HepG2 (cell line): Measurements from ENCODE around the gene JOSD1. TPM values are rescaled to one million over a fixed set of nuclear protein-coding genes. Genes with fewer than 3 reads are reported as not detected.

Experiments
- ATAC-seq: fragments of 200-7000 bp; cut with Tn5 transposase; 3 replicates; pipeline ENCODE4 v1.9.1; 2020; ENCODE audit warnings: mild to moderate bottlenecking, moderate library complexity
- BruUV-seq: library from RNA; stranded (reverse); fragments of 400-500 nt; replicated peaks from 2 replicates; lab custom pipeline; 2021; lab: Mats Ljungman, UMichigan
- CTCF ChIA-PET: fragments of 300-600 bp; formaldehyde crosslinking; extraction: SDS; loops from one replicate; lab custom pipeline; 2021; ENCODE audit warnings: low total read pairs, inconsistent platforms, low intra/inter-chr PET ratio; lab: Yijun Ruan, JAX
- POLR2A ChIA-PET: fragments of 350-600 bp; sonication (Branson Sonifier 250); formaldehyde crosslinking; loops from one replicate; lab custom pipeline; 2020; ENCODE audit warnings: antibody characterized with exemption, inconsistent platforms; lab: Yijun Ruan, JAX
- DNase-seq: peaks from one replicate; pipeline ENCODE4 v3.0.0-alpha.2; 2015; ENCODE audit warnings: low spot score
- FAIRE-seq: peaks from 3 replicates; lab custom pipeline; 2011; peaks lifted over from hg19 to GRCh38; lab: Jason Lieb, UNC
- H2AFZ ChIP-seq: one replicate; pipeline ENCODE4 v1.6.1; 2011; ENCODE audit warnings: low read length, inconsistent platforms
- H3K27ac ChIP-seq: fragments of 300-600 bp; 3 replicates; pipeline ENCODE4 v1.8.0; 2011; ENCODE audit warnings: mixed run types, mild to moderate bottlenecking, mixed read lengths, low read length, inconsistent platforms; ENCODE audit not compliant: insufficient read depth; ENCODE audit errors: extremely low read length
- H3K27me3 ChIP-seq, 2 experiments: fragments of 200-600 bp in 1 of 2; 2 replicates in 1 of 2; 3 replicates in 1 of 2; pipeline versions ENCODE4 v1.6.0 to v1.8.0; 2011; ENCODE audit warnings: low read length in 2 of 2, mild to moderate bottlenecking in 2 of 2, moderate library complexity in 2 of 2, inconsistent platforms in 1 of 2; ENCODE audit not compliant: insufficient read depth in 2 of 2, control insufficient read depth in 1 of 2
- H3K36me3 ChIP-seq, 2 experiments: fragments of 200-600 bp in 1 of 2; replicated peaks in 1 of 2; 2 replicates in 1 of 2; 3 replicates in 1 of 2; pipeline versions ENCODE4 v1.5.1 to v1.8.0; 2011; ENCODE audit warnings: low read length in 2 of 2, inconsistent platforms in 1 of 2; ENCODE audit not compliant: insufficient read depth in 2 of 2, control insufficient read depth in 1 of 2
- H3K4me1 ChIP-seq: 2 replicates; pipeline ENCODE4 v1.5.1; 2012; ENCODE audit warnings: low read length, inconsistent platforms; ENCODE audit not compliant: insufficient read depth
- H3K4me2 ChIP-seq: 2 replicates; pipeline ENCODE4 v1.6.0; 2011; ENCODE audit warnings: low read depth, low read length, inconsistent platforms
- H3K4me3 ChIP-seq, 3 experiments: fragments of 200-600 bp in 1 of 3; sonication (generic), shearing (Covaris generic) in 1 of 3; replicated peaks in 1 of 3; 2 replicates each; pipeline ENCODE4 v1.5.1; 2011 to 2016; ENCODE audit warnings: low read length in 3 of 3, inconsistent platforms in 2 of 3, low read depth in 2 of 3, mild to moderate bottlenecking in 2 of 3, control low read depth in 1 of 3, mixed read lengths in 1 of 3; ENCODE audit not compliant: insufficient read depth in 1 of 3
- H3K79me2 ChIP-seq: one replicate; pipeline ENCODE4 v1.6.1; 2011; ENCODE audit warnings: low read length, inconsistent platforms; ENCODE audit not compliant: insufficient read depth
- H3K9ac ChIP-seq: 2 replicates; pipeline ENCODE4 v1.6.0; 2011; ENCODE audit warnings: mild to moderate bottlenecking, low read depth, low read length, inconsistent platforms; ENCODE audit not compliant: insufficient read depth
- H3K9me3 ChIP-seq: 2 replicates; pipeline ENCODE4 v1.5.1; 2012; ENCODE audit warnings: mild to moderate bottlenecking, low read length
- H4K20me1 ChIP-seq: 2 replicates; pipeline ENCODE4 v1.6.0; 2011; ENCODE audit warnings: inconsistent platforms, mild to moderate bottlenecking, low read length, moderate library complexity; ENCODE audit not compliant: insufficient read depth
- GFI1 ChIP-seq: sonication (generic); formaldehyde crosslinking; IDR thresholded peaks from 2 replicates; pipeline ENCODE4 v1.5.0; 2020; ENCODE audit warnings: missing genetic modification reagents, mild to moderate bottlenecking, borderline replicate concordance
- SP5 ChIP-seq: IDR thresholded peaks from 2 replicates; pipeline ENCODE4 v1.6.1; 2016; ENCODE audit warnings: low read depth, borderline replicate concordance
- TBX2 ChIP-seq: sonication (generic); formaldehyde crosslinking; IDR thresholded peaks from 2 replicates; pipeline ENCODE4 v1.5.0; 2020; ENCODE audit warnings: missing genetic modification reagents, mild to moderate bottlenecking, borderline replicate concordance
- WGBS: methylation state at CpG from one replicate; pipeline ENCODE4 v1.1.6; 2017; ENCODE audit warnings: low lambda C conversion rate; 5-methylcytosine and 5-hydroxymethylcytosine counted together
- in situ Hi-C: cut with HindIII; loops from 2 replicates; pipeline ENCODE4 v1.10.0; 2017; ENCODE audit warnings: low pct_unique_long_range_greater_than_20kb; ENCODE audit not compliant: extremely low pct_ligation_motif_present
- intact Hi-C: fragments of 100-400 bp; cut with micrococcal nuclease; formaldehyde crosslinking; loops from one replicate; pipeline ENCODE4 v1.10.0; 2022; ENCODE audit not compliant: unreplicated experiment
- polyA plus RNA-seq, 8 experiments: library from polyadenylated mRNA; depleted of rRNA in 3 of 8; stranded (reverse) in 7 of 8; unstranded in 1 of 8; fragments of >200 nt; fragmentation: Illumina TruSeq in 4 of 8; extraction: Trizol in 4 of 8; gene quantifications; 2 replicates each; pipeline versions ENCODE4 v1.2.1 to v1.2.3, GENCODE V29; 2011 to 2016; ENCODE audit warnings: low read depth in 4 of 8, missing spikeins in 1 of 8, mixed read lengths in 1 of 8; ENCODE audit not compliant: insufficient read depth in 1 of 8
- total RNA-seq, 5 experiments: library from RNA; depleted of rRNA; stranded (reverse); fragments of >200 nt; fragmentation: Illumina TruSeq; extraction: Trizol; gene quantifications; 2 replicates each; pipeline ENCODE4 v1.2.3, GENCODE V29; 2016; ENCODE audit warnings: low read depth in 1 of 5
- TF ChIP-seq, protein P1 (sequence below): IDR thresholded peaks from 2 replicates; pipeline ENCODE4 v1.6.1; 2016; ENCODE audit warnings: low read depth, missing genetic modification reagents, missing compliant biosample characterization
- TF ChIP-seq, protein P2 (sequence below): sonication (generic); formaldehyde crosslinking; IDR thresholded peaks from 2 replicates; pipeline ENCODE4 v1.4.0; 2020; ENCODE audit warnings: missing genetic modification reagents, borderline replicate concordance
- TF ChIP-seq, protein P3 (sequence below): sonication (generic); formaldehyde crosslinking; IDR thresholded peaks from 2 replicates; pipeline ENCODE4; 2020; ENCODE audit warnings: missing genetic modification reagents, mild to moderate bottlenecking, borderline replicate concordance

JOSD1 gene
- total and polyA plus RNA-seq, 2 of the 13 experiments (the other 11 are each of a cell fraction or from before 2014, with no cell fraction given) = 31.7 to 38.4 TPM

DNA sequence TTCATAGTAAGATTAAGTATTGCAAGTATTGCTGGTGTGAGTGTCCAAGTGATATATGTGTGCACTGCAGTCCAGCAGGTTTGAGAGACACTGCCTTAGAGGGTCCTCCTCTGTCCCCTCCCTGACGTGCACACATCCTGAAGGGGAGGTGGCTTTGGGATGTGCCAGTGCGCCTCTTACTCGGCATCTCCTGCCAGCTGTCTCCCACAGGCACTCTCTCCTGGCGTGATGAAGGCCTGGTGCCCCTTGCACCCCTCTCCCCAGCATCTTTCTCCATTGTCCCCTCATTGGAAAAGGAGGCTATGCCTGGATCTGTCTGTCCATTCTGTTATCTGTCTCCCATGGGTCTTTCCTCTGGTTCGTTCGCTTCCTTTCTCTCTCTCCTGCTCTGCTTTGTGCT lies 29.2 kb upstream of the JOSD1 start (continued):
- TF ChIP-seq, protein P1, sequence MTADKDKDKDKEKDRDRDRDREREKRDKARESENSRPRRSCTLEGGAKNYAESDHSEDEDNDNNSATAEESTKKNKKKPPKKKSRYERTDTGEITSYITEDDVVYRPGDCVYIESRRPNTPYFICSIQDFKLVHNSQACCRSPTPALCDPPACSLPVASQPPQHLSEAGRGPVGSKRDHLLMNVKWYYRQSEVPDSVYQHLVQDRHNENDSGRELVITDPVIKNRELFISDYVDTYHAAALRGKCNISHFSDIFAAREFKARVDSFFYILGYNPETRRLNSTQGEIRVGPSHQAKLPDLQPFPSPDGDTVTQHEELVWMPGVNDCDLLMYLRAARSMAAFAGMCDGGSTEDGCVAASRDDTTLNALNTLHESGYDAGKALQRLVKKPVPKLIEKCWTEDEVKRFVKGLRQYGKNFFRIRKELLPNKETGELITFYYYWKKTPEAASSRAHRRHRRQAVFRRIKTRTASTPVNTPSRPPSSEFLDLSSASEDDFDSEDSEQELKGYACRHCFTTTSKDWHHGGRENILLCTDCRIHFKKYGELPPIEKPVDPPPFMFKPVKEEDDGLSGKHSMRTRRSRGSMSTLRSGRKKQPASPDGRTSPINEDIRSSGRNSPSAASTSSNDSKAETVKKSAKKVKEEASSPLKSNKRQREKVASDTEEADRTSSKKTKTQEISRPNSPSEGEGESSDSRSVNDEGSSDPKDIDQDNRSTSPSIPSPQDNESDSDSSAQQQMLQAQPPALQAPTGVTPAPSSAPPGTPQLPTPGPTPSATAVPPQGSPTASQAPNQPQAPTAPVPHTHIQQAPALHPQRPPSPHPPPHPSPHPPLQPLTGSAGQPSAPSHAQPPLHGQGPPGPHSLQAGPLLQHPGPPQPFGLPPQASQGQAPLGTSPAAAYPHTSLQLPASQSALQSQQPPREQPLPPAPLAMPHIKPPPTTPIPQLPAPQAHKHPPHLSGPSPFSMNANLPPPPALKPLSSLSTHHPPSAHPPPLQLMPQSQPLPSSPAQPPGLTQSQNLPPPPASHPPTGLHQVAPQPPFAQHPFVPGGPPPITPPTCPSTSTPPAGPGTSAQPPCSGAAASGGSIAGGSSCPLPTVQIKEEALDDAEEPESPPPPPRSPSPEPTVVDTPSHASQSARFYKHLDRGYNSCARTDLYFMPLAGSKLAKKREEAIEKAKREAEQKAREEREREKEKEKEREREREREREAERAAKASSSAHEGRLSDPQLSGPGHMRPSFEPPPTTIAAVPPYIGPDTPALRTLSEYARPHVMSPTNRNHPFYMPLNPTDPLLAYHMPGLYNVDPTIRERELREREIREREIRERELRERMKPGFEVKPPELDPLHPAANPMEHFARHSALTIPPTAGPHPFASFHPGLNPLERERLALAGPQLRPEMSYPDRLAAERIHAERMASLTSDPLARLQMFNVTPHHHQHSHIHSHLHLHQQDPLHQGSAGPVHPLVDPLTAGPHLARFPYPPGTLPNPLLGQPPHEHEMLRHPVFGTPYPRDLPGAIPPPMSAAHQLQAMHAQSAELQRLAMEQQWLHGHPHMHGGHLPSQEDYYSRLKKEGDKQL (CRISPR knock-in tag) = no peak
- TF ChIP-seq, all 625 proteins: peak for 0

GRCh38 chr22:38728871-38729796 lies 28.4 kb upstream of the JOSD1 start:
- ChIA-PET CTCF (no interaction called here), POLR2A (no interaction called here)
- BruUV-seq = no TSS peak
- intact Hi-C loops = no loop called here
- Histone ChIP-seq H3K36me3 (peaks cover 35 to 66% of the 10 kb centered on the region in 2 experiments), H3K4me3 (no peak overlapping the region), H3K4me2 (no peak overlapping the region), H3K9ac (peak overlapping the region; percentile 7; the same call in 1 of the 2 replicates), H3K79me2 (no peaks in the 10 kb centered on the region), H3K9me3 (no peaks in the 10 kb centered on the region), H3K4me1 (peaks cover 29% of the 10 kb centered on the region), H2AFZ (no peak overlapping the region), H4K20me1 (peaks cover 14% of the 10 kb centered on the region), H3K27me3 (no peaks in the 10 kb centered on the region), H3K27ac (peak overlapping the region; percentile 51)
- in situ Hi-C loops = no loop called here
- FAIRE-seq = no peak
- ATAC-seq = peak; percentile 77
- 100% methylated on average over 9 of the region's 18 CpGs for WGBS
- DNase-seq = peak; percentile 28
- TF ChIP-seq SP5 (CRISPR knock-in tag) = peak; percentile 29; the same call in 1 of the 2 replicates
- TF ChIP-seq, protein P2, sequence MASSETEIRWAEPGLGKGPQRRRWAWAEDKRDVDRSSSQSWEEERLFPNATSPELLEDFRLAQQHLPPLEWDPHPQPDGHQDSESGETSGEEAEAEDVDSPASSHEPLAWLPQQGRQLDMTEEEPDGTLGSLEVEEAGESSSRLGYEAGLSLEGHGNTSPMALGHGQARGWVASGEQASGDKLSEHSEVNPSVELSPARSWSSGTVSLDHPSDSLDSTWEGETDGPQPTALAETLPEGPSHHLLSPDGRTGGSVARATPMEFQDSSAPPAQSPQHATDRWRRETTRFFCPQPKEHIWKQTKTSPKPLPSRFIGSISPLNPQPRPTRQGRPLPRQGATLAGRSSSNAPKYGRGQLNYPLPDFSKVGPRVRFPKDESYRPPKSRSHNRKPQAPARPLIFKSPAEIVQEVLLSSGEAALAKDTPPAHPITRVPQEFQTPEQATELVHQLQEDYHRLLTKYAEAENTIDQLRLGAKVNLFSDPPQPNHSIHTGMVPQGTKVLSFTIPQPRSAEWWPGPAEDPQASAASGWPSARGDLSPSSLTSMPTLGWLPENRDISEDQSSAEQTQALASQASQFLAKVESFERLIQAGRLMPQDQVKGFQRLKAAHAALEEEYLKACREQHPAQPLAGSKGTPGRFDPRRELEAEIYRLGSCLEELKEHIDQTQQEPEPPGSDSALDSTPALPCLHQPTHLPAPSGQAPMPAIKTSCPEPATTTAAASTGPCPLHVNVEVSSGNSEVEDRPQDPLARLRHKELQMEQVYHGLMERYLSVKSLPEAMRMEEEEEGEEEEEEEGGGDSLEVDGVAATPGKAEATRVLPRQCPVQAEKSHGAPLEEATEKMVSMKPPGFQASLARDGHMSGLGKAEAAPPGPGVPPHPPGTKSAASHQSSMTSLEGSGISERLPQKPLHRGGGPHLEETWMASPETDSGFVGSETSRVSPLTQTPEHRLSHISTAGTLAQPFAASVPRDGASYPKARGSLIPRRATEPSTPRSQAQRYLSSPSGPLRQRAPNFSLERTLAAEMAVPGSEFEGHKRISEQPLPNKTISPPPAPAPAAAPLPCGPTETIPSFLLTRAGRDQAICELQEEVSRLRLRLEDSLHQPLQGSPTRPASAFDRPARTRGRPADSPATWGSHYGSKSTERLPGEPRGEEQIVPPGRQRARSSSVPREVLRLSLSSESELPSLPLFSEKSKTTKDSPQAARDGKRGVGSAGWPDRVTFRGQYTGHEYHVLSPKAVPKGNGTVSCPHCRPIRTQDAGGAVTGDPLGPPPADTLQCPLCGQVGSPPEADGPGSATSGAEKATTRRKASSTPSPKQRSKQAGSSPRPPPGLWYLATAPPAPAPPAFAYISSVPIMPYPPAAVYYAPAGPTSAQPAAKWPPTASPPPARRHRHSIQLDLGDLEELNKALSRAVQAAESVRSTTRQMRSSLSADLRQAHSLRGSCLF (CRISPR knock-in tag) = no peak
- no peak for TF ChIP-seq GFI1 (CRISPR knock-in tag)
- TF ChIP-seq, protein P3, sequence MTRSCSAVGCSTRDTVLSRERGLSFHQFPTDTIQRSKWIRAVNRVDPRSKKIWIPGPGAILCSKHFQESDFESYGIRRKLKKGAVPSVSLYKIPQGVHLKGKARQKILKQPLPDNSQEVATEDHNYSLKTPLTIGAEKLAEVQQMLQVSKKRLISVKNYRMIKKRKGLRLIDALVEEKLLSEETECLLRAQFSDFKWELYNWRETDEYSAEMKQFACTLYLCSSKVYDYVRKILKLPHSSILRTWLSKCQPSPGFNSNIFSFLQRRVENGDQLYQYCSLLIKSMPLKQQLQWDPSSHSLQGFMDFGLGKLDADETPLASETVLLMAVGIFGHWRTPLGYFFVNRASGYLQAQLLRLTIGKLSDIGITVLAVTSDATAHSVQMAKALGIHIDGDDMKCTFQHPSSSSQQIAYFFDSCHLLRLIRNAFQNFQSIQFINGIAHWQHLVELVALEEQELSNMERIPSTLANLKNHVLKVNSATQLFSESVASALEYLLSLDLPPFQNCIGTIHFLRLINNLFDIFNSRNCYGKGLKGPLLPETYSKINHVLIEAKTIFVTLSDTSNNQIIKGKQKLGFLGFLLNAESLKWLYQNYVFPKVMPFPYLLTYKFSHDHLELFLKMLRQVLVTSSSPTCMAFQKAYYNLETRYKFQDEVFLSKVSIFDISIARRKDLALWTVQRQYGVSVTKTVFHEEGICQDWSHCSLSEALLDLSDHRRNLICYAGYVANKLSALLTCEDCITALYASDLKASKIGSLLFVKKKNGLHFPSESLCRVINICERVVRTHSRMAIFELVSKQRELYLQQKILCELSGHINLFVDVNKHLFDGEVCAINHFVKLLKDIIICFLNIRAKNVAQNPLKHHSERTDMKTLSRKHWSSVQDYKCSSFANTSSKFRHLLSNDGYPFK (CRISPR knock-in tag) = peak; percentile 17; the same call in 1 of the 2 replicates
- 0 out of 2 replicates have a peak, but pooled peaks have one; percentile 26 for TF ChIP-seq TBX2
